Measurements from ENCODE around the gene ZNF888.
"Not testable (repeated sequence)": the region's sequence is repeated elsewhere in the genome, so short reads cannot be mapped to it uniquely, and the experiment has no call there.

Gene ZNF888

DNA sequence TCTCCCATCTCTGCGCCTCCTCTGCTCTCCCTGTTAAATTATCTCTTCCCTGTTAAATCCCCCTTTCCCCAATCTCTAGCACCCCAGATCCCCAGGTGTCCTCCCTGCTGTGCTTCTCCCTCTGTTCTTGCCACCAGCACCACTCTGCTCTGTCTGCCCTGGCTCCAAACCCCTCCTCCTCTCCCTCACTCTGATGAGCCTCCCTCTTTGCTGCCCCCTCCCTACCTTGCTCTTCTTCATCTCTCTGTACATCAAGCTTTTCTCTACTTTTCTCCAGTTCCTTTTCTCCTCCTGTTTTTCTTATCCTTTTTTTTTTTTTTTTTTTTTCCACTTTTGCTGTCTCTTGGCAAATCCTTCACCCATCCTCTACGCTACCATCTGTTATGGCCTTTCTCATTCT lies 18.3 kb upstream of the ZNF888 start:
- DNase-seq, result not testable (repeated sequence)

GRCh38 chr19:52940905-52941304 lies 17.7 kb upstream of the ZNF888 start:
- DNase-seq, result not testable (repeated sequence)

DNA sequence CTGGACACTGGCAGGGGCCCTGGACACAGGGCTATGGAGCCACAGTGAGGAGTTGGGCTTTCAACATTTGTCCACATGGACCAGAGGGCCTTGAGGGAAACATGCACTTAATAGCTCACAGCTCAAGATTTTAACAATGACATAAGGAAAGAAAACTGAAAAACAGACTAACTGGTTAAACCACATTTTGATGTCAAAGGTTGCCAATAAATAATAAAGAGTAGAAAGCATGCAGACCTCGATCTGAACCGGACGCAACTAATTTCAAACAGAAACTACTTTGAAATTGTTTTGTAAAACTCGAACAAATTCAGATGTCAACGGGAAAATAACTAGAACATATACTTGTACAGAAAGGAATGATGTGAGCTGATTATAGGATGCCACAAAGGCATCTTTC lies 15.5 kb upstream of the ZNF888 start:
- no peak for DNase-seq

- DNase-seq, result no peak
Measured at GRCh38 chr19:52936954-52937325, 13.7 kb upstream of the ZNF888 start.

DNA sequence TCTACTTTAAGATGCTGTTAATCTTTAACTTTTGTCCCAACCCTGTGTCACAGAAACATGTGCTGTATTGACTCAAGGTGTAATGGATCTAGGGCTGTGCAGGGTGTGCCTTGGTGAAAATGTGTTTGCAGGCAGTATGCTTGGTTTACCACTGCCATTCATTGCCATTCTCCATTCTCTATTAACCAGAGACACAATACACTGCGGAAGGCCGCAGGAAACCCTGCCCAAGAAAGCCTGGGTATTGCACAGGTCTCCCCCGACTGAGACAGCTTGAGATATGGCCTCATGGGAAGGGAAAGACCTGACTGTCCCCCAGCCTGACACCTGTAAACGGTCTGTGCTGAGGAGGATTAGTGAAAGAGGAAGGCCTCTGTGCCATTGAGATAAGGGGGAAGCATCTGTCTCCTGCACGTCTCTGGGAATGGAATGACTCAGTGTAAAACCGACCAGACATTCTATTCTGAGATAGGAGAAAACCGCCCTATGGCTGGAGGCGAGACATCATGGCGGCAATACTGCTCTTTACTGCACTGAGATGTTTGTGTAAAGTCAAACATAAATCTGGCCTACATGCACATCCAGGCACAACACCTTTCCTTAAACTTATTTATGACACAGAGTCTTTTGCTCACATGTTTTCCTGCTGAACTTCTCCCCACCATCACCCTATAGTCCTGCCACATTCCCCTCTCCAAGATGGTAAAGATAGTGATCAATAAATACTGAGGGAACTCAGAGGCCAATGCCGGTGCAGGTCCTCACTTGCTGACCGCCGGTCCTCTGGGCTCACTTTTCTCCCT lies 13.1 kb upstream of the ZNF888 start:
- DNase-seq, result no peak

DNA sequence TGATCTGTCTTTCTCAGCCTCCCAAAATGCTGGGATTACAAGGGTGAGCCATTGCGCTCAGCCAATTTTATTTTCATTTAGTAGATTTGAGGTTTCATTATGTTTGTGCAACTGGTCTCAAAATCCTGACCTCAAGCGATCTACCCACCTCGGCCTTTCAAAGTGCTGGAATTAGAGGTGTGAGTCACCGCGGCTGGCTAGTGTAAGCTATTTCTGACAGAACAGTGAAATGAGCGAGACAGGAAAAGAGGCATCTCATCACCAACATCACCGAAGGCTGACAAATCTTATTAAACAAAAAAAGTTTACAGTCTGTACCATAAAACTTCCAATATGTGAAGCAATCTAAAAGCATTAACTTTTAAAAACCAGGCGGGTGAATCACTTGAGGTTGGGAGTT lies 12.2 kb upstream of the ZNF888 start:
- DNase-seq, result no peak

DNA sequence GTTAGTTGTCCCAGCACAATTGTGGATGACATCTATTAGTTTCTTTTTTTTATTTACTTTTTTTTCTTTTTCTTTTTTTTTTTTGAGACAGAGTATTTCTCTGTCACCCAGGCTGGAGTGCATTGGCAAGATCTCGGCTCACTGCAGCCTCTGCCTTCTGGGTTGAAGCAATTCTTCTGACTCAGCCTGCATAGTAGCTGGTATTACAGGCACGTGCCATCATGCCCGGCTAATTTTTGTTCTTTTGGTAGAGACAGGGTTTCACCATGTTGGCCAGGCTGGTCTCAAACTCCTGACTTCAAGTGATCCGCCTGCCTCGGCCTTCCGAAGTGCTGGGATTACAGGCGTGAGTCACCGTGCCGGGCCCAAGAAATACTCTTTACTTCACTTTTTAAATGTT lies 1.4 kb upstream of the ZNF888 start:
- not testable (repeated sequence) for DNase-seq

DNA sequence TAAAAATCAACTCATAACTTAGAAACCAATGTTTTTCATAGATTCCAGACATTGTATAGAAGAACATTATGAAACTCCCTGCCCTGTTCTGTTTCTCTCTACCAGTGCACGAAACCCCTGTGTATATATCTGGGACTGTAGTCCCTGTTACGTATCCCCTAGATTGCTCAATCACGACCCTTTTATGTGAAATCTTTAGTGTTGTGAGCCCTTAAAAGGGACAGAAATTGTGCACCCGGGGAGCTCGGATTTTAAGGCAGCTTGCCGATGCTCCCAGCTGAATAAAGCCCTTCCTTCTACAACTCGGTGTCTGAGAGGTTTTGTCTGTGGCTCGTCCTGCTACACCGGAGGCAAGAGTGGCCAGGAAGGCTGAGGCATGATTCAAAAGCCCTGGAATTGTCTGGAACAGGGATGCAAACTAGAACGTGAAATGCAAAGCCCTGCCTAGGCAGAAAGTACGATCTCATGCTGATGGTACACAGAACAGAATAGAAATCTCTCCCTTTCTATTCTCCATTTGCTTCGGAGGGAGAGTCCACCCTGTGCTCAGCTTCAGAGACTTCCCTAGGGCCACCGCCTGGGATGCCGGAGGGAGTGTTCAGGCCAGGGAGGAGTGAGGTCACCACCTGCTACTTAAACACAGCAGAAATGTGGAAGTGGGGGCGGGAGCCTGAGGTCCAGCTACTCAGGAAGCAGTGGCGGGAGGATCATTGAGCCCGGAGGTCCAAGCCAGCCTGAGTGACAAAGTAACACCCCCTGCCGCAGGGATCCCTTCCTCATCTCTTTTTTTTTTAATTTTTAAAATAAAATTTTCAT lies 758 bp upstream of the ZNF888 start:
- no peak for DNase-seq

DNA sequence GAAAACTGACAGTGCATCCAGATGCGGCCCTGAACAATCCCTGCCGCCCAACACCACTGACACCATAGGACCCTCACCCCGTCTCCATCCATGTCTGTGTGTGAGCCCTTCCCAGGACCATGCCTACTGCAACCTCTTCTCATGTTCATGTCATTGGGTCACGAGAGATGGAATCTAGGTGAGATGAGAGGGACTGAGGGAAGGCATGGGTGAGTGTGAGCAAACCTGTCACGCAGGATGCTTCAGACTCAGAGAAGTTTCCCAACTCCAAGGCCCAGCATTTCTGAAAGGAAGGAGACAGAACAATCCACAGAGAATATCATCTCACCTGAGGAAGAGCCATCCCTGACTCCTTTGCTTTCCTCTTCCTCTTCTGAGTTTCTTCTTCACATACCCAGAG lies 5.7 kb downstream of the ZNF888 start:
- DNase-seq, result no peak

DNA sequence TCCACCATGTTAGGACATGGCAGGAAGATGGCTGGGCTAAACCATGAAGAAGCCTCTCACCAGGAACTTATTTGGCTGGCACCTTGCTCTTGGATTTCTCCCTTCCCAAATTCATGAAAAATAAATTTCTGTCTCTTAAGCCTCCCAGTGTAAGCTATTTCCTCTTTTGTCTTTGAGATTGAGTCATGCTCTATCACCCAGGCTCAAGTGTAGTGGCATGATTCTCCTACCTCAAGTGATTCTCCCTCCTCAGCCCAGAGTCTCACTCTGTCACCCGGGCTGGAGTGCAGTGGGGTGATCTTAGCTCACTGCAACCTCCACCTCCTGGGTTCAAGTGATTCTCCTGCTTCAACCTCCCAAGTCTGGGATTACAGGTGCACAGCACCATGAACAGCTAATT lies 12.6 kb downstream of the ZNF888 start:
- no peak for DNase-seq

DNA sequence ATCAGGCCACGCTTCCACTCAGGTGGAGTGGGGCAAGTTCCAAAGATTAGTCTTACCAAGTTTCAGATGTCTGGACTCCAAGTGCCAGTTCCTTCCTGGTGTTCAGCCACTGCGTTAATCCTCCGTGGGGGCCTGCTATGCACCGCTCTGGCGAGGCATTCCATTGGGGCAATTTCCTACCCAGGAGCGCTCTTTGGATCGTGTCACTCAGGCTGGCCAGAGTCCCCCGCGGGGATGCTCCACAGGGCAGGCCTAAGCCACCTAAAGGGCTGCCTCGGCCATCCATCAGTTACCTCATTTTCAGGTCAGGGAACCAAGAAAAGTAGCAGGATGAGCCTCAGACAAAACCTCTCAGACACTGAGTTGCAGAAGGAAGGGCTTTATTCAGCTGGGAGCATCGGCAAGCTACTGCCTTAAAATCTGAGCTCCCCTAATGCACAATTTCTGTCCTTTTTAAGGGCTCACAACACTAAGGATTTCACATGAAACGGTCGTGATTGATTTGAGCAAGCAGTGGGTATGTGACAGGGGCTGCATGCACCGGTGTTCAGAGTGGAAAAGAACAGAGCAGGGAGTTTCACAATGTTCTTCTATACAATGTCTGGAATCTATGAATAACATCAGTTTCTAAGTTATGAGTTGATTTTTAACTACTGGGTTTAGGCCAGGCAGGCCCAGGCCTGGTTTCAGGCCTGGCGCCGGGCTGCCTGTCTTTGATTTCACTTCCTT lies 19.0 kb downstream of the ZNF888 start:
- DNase-seq, result not testable (repeated sequence)

DNA sequence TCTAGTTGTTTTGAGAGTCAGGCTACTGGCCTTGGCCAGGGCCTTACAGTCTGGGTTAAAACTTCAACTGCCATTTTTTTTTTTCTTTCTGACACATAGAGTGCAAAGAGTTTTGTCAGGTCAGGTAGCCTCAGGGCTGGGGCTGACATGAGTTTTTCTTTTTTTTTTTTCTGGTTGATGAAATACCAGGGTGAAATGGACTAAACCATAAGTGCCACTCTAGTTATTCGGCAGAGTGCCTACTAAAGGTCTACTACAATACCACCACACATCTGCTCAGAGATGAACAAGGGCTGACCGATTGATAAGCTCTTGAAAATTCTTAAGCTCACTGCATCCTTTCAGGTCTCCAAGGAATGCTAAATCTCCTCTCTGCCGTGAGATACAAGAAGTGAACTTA lies 21.4 kb downstream of the ZNF888 start:
- DNase-seq, result no peak

DNA sequence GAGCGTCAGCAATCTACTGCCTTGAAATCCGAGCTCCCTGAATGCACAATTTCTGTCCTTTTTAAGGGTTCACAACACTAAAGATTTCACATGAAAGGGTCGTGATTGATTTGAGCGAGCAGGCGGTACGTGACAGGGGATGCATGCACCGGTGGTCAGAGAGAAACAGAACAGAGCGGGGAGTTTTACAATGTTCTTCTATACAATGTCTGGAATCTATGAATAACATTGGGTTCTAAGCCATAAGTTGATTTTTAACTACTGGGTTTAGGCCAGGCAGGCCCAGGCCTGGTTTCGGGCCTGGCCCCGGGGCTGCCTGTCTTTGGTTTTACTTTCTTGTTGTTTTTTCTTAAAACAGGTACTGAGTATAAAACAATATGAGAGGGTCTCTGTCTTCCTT lies 24.6 kb downstream of the ZNF888 start:
- DNase-seq, result not testable (repeated sequence)

GRCh38 chr19:52898101-52898500 lies 25.1 kb downstream of the ZNF888 start:
- no peak for DNase-seq

- DNase-seq, result peak; percentile 85
Measured at GRCh38 chr19:52897138-52897935, 25.9 kb downstream of the ZNF888 start, which contains the start of gene ZNF320. Gene ZNF320 (minus strand): TSS chr19:52897635. CDS start chr19:52890255, 7,380 bp downstream.

DNA sequence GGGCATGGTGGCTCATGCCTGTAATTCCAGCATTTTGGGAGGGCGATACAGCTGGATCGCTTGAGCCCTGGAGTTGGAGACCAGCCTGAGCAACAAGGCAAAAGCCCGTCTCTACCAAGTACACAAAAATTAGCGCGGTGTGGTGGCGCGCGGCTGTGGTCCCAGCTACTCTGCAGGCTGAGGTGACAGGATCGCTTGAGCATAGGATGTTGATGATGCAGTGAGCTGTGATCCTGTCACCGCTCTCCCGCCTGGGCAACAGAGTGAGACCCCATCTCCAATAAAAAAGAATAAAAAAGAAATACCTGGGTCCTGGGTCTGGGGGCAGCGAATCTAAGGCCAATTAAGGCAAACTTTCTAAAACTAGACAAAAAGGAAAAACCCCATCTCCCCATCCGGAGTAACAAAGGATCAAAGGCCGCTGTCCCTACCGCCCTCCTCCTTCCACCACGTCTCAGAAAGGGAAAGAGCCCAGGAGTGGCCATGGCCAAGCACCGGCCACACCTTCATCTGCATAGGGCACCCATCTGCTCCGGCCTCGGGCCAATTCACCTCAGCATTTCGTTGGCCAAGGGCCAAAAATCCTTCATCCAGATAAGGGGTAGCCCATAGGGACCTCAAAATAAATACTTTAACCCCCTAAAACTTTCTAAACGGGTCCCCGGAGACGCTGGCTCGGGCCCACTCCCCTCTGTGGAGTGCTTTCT lies 26.6 kb downstream of the ZNF888 start:
- DNase-seq, result no peak

GRCh38 chr19:52891336-52891735 lies 31.9 kb downstream of the ZNF888 start:
- no peak for DNase-seq

GRCh38 chr19:52889931-52890330 lies 33.3 kb downstream of the ZNF888 start:
- DNase-seq, result no peak

DNA sequence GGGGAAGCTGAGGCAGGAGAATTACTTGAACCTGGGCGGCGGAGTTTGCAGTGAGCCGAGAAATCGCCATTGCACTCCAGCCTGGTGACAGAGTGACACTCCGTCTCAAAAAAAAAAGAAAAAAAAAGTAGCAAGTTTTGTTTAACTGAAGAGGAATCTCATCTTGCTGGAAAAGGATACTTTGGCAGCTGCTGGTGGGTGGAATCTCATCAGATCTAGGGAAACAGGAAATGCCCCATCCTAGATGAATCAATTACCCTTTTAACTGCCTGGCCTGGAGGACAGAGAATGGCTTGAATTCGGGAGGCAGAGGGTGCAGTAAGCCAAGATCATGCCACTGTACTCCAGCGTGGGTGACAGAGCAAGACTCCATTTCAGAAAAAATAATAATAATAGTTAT lies 34.2 kb downstream of the ZNF888 start:
- no peak for DNase-seq

DNA sequence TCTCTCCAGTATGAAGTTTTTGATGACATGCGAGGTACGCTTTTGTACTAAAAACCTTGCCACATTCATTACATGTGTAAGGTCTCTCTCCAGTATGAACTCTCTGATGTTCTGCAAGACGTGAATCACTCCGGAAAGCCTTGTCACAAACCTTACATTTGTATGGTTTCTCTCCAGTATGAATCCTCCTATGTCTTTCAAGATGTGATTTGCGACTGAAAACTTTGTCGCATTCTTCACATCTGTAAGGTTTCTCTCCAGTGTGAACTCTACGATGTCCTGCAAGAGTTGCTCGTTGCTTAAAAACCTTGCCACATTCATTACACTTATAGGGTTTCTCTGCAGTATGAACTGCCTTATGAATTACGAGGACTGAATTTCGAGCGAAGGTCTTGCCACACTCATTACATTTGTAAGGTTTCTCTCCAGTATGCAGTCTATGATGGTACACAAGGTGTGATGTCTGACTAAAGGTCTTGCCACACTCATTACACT lies 42.3 kb downstream of the ZNF888 start:
- no peak for DNase-seq

DNA sequence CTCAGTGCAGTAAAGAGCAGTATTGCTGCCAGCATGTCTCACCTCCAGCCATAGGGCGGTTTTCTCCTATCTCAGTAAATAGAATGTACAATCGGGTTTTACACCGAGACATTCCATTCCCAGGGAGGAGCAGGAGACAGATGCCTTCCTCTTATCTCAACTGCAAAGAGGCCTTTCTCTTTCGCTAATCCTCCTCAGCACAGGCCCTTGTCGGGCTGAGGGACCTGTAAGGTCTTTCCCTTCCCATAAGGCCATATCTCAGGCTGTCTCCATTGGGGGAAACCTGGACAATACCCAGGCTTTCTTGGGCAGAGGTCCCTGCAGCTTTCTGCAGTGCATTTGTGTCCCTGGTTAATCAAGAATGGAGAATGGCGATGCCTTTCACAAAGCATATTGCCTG lies 50.2 kb downstream of the ZNF888 start:
- not testable (repeated sequence) for DNase-seq

DNA sequence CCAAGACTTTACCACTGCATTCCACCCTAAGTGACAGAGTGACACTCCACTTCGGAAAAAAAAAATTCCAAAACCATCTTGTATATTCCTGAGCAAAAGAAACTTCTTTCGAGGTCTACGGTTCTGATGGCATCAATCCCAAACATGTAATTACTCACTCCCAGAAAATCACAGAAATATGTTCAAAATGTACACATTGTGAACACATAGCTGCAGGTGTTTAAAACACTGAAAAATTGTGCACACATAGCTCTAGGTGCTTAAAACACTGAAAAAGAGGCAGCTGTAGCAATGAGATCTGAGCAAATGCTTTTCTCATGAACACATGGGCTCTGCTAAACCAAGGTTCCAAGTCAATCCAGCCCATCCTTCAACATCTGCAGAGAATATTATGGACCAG lies 51.8 kb downstream of the ZNF888 start:
- DNase-seq, result no peak
